ENCODE measurements around the gene FKBP7. TPM values are rescaled to one million over a fixed set of nuclear protein-coding genes. Genes with fewer than 3 reads are reported as not detected.

FKBP7 gene
- polyA plus RNA-seq, 1 donor (not counting 4 experiments of a cell fraction or from before 2014, with no cell fraction given): 2.4 TPM

- no peaks in the 10 kb centered on the region for H3K27me3 ChIP-seq (ENCODE audit: control insufficient read depth, extremely low read depth, insufficient read depth, low read length)
- dilution Hi-C loops (cut with MboI; ENCODE audit: extremely low pct_ligation_motif_present, low sequenced_read_pairs): no loop called here
- peak overlapping the region; percentile 56 to 95 (median 90) for H3K4me3 ChIP-seq (ENCODE audit: control insufficient read depth in 2 of 3, extremely low read depth in 1 of 3, insufficient read depth in 2 of 3, low read depth in 1 of 3, low read length in 3 of 3)
- H3K9me1 ChIP-seq (ENCODE audit: control insufficient read depth, extremely low read depth, insufficient read depth, low read length): no peaks in the 10 kb centered on the region
- peak overlapping the region; percentile 94 for H3K4me2 ChIP-seq (ENCODE audit: control insufficient read depth, extremely low read depth, insufficient read depth, low read depth, low read length)
- DNase-seq (ENCODE audit: low read depth, low spot score) (peak; percentile 73), FAIRE-seq (peak; percentile 80)
- H4K20me1 ChIP-seq (ENCODE audit: control insufficient read depth, extremely low read depth, insufficient read depth, low read length): no peaks in the 10 kb centered on the region
- H3K79me2 ChIP-seq (ENCODE audit: control insufficient read depth, insufficient read depth, low read length): peaks cover 4% of the 10 kb centered on the region
- no peaks in the 10 kb centered on the region for H3K36me3 ChIP-seq (ENCODE audit: control insufficient read depth in 2 of 2, extremely low read depth in 1 of 2, insufficient read depth in 2 of 2, low read length in 2 of 2)
- peaks cover 30% of the 10 kb centered on the region for H3K4me1 ChIP-seq (ENCODE audit: control insufficient read depth, extremely low read depth, insufficient read depth, low read length)
- H3K9me3 ChIP-seq (ENCODE audit: control insufficient read depth, low read depth, low read length): no peaks in the 10 kb centered on the region
- TF ChIP-seq CTCF (optimal IDR thresholded peaks at IDR 0.05 in 1 of 3, IDR thresholded peaks at IDR 0.05 in 1 of 3, conservative IDR thresholded peaks at IDR 0.05 in 1 of 3; ENCODE audit: extremely low read depth in 1 of 3, insufficient read depth in 2 of 3, low read length in 3 of 3) (peak; percentile 88 to 97 (median 89)), EZH2 (IDR thresholded peaks at IDR 0.05; ENCODE audit: low read length) (no peak)
- H2AFZ ChIP-seq (ENCODE audit: control insufficient read depth, low read length): peak overlapping the region; percentile 87
- H3K27ac ChIP-seq (ENCODE audit: control insufficient read depth, insufficient read depth, low read length): peak overlapping the region; percentile 91
- H3K9ac ChIP-seq (ENCODE audit: control insufficient read depth, extremely low read depth, insufficient read depth, low read length): peak overlapping the region; percentile 89
Observed at GRCh38 chr2:178414266-178415247, 63.8 kb downstream of the FKBP7 start.

Other genes starting within 250 kb of the FKBP7 start
- gene PRKRA, start 27.4 kb downstream of the FKBP7 start, polyA plus RNA-seq: 27.2 to 38.4 TPM (median 31.0 TPM) in 3 replicates
- gene PJVK, start 27.2 kb downstream of the FKBP7 start, polyA plus RNA-seq: 1.0 to 4.1 TPM (median 3.5 TPM) in 3 replicates
- gene PLEKHA3, start 1.9 kb upstream of the FKBP7 start, polyA plus RNA-seq: 8.9 to 15.8 TPM (median 15.6 TPM) in 3 replicates